ENCODE measurements around the gene SLC1A4. TPM values are rescaled to one million over a fixed set of nuclear protein-coding genes. Genes with fewer than 3 reads are reported as not detected.

SLC1A4 gene
- total RNA-seq, 3 donors from 2014 or later, result 9.1 to 31.5 (median 11.4) TPM

DNA sequence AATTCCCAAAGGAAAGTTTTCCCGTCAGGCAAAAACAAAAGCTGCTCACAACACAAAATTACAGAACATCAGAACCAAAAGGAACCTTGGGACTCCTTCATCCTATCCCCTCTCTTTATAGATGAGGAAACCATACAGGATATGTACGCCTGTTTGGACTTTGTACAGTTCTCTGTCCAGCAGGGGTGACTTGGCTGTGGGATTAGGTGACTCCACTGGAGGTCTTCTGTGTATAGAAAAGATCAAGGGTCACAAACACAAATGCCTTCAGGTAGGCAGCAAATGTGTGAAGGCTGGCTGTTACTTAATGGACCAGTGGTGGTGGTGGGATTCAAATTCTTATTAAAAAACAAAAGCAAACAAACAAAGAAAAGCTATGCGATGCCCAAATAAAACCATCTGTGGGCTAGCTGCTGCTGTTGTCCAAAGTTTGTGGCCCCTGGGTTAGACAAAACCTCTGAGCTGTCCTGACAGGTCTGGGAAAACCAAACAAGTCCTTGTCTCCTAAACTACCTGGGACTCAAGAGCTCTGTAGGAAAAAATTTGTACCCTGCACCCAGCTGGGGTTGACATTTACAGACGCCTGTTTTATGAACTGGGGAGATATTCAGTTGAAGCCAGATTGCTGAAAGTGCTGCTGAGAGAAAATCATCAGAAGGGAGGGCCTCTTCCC lies 65.7 kb downstream of the SLC1A4 start:
- no peak overlapping the region for H3K27ac ChIP-seq
- TF ChIP-seq POLR2A (IDR thresholded peaks at IDR 0.05) (no peak), POLR2AphosphoS5 (IDR thresholded peaks at IDR 0.05) (no peak)
- TF ChIP-seq, protein P1, sequence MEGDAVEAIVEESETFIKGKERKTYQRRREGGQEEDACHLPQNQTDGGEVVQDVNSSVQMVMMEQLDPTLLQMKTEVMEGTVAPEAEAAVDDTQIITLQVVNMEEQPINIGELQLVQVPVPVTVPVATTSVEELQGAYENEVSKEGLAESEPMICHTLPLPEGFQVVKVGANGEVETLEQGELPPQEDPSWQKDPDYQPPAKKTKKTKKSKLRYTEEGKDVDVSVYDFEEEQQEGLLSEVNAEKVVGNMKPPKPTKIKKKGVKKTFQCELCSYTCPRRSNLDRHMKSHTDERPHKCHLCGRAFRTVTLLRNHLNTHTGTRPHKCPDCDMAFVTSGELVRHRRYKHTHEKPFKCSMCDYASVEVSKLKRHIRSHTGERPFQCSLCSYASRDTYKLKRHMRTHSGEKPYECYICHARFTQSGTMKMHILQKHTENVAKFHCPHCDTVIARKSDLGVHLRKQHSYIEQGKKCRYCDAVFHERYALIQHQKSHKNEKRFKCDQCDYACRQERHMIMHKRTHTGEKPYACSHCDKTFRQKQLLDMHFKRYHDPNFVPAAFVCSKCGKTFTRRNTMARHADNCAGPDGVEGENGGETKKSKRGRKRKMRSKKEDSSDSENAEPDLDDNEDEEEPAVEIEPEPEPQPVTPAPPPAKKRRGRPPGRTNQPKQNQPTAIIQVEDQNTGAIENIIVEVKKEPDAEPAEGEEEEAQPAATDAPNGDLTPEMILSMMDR (IDR thresholded peaks at IDR 0.05), result no peak
- no peaks in the 10 kb centered on the region for H3K4me1 ChIP-seq
- intact Hi-C loops (cut with DNase I; ENCODE audit: low total_unique reads), result no loop called here
- no peak overlapping the region for H3K4me3 ChIP-seq
- no peaks in the 10 kb centered on the region for H3K27me3 ChIP-seq
- no peak for DNase-seq (ENCODE audit: low spot score in 2 of 2)
- H3K9me3 ChIP-seq, result no peaks in the 10 kb centered on the region
- H3K36me3 ChIP-seq, result no peaks in the 10 kb centered on the region

GRCh38 chr2:65055422-65056214 lies 66.4 kb downstream of the SLC1A4 start:
- Histone ChIP-seq H3K4me3 (peak overlapping the region; percentile 69 to 94 (median 87)), H3K36me3 (no peaks in the 10 kb centered on the region), H3K9me3 (no peaks in the 10 kb centered on the region), H3K4me1 (peaks cover 0 to under 1% of the 10 kb centered on the region in 2 donors), H3K27ac (peak overlapping the region; percentile 75 to 89), H3K27me3 (no peaks in the 10 kb centered on the region)
- TF ChIP-seq, protein P1 (IDR thresholded peaks at IDR 0.05), result no peak
- no peak for TF ChIP-seq POLR2A (IDR thresholded peaks at IDR 0.05)
- TF ChIP-seq POLR2AphosphoS5 (IDR thresholded peaks at IDR 0.05), result no peak
- intact Hi-C loops (cut with DNase I; ENCODE audit: low total_unique reads), result loop anchor here (2.0 kb wide), 1 partner anchor 71 kb away; no protein-coding TSS in a partner anchor
- DNase-seq (ENCODE audit: low spot score in 2 of 2), result no peak

DNA sequence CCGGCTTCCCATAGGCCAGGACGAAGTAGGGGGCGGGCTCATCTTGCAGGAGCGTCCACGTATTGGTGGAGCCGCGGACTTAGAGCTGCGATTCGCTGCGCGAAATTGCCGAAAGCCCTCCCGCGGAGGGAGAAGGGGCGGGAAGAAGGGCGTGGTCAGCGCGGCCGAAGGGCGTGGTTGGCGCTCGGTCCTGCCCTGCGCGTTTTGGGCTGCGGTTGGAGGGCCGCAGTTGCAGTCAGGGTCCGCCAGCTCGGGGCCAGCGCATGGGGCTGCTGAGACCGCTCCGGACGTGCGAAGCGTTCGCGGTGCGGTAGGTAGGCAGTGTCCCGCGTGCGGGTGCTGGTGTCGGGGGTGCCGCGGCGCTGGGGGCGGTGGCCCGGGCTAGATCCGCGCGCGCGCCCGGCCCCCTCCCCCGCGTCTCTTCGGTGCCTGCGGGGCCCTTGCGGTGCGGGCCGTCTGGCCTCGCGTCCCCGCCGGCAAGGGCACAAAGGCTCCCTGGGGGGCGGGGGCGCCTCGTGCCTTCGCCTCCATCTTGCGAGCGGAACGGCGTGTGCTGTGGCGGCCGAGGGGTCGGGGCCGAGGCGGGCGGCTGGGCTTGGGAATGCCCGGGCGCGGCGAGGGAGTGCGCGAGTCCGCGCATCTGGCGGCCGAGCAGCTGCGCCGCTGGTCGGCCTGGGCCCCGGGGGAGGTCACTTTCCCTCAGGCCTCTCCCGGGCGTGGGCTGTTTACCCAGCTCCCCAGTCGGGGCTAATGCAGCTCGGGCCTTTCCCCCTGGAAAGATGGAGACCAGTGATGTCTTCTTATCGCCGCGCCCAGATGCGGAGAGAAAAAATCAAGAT lies 67.2 kb downstream of the SLC1A4 start, which contains the start of gene CEP68:
Gene CEP68 (plus strand): TSS at position 202 of the 839 bp plus-strand sequence. CDS start 13,029 bp downstream, outside the sequence.
- H3K9me3 ChIP-seq, result no peaks in the 10 kb centered on the region
- H3K27ac ChIP-seq, result peak within 1 kb of the TSS; percentile 89 to 90
- intact Hi-C loops (cut with DNase I; ENCODE audit: low total_unique reads), result loop anchor here (2.0 kb wide), 1 partner anchor 70 kb away; no protein-coding TSS in a partner anchor
- H3K36me3 ChIP-seq, result no peaks in the 10 kb centered on the region
- peak; percentile 97 for DNase-seq (ENCODE audit: low spot score in 2 of 2)
- TF ChIP-seq, protein P1 (IDR thresholded peaks at IDR 0.05), result peak in 1 of 3 donors; percentile 8
- TF ChIP-seq POLR2AphosphoS5 (IDR thresholded peaks at IDR 0.05) (peak; percentile 55 to 84 (median 76)), POLR2A (IDR thresholded peaks at IDR 0.05) (peak; percentile 82)
- H3K4me3 ChIP-seq, result peak within 1 kb of the TSS; percentile 69 to 94 (median 87)
- H3K27me3 ChIP-seq, result no peaks in the 10 kb centered on the region
- peaks cover 0 to 9% of the 10 kb centered on the region in 2 donors for H3K4me1 ChIP-seq

DNA sequence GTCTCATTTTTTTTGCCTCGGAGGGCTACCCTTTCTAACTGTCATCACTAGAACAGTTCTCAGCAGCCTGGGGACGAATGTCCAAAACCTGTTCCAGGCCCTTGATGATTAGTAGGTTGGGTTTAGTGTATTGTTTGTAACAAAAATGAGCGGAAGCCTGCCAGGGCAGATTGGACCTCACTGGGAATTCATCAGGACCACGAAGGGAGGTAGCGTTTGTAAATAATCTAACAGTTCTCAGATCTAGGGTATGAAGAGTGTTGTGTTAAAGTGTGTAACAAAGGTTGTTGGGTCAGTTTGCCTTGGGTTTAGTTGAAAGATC lies 67.8 kb downstream of the SLC1A4 start:
- no peaks in the 10 kb centered on the region for H3K36me3 ChIP-seq
- TF ChIP-seq, protein P1 (IDR thresholded peaks at IDR 0.05), result no peak
- TF ChIP-seq POLR2A (IDR thresholded peaks at IDR 0.05) (no peak), POLR2AphosphoS5 (IDR thresholded peaks at IDR 0.05) (no peak)

More for the DNA sequence above, 67.8 kb downstream of the SLC1A4 start:
- DNase-seq (ENCODE audit: low spot score in 2 of 2), result no peak
- Histone ChIP-seq H3K4me3 (peak overlapping the region; percentile 69 to 94 (median 87)), H3K9me3 (no peaks in the 10 kb centered on the region), H3K4me1 (peaks cover 0 to 13% of the 10 kb centered on the region in 2 donors), H3K27ac (peak overlapping the region; percentile 89 to 90), H3K27me3 (no peaks in the 10 kb centered on the region)
- intact Hi-C loops (cut with DNase I; ENCODE audit: low total_unique reads), result loop anchor here (2.0 kb wide), 1 partner anchor 70 kb away; no protein-coding TSS in a partner anchor

Measured in breast epithelium (tissue), 4 donors.